ENCODE measurements around the gene EPHB2. TPM values are rescaled to one million over a fixed set of nuclear protein-coding genes. Genes with fewer than 3 reads are reported as not detected.

Gene EPHB2
- total and polyA plus RNA-seq, 2 donors (not counting 3 experiments of a cell fraction or from before 2014, with no cell fraction given), result 50.8 to 69.1 TPM

- FAIRE-seq, result no peak
These were observed 18.7 kb downstream of the EPHB2 start for GRCh38 chr1:22729400-22729773.

More at GRCh38 chr1:22729400-22729773, 18.7 kb downstream of the EPHB2 start:
- Histone ChIP-seq H3K4me1 (ENCODE audit: control insufficient read depth, extremely low read depth, insufficient read depth, low read length) (no peaks in the 10 kb centered on the region), H3K79me2 (ENCODE audit: control insufficient read depth, insufficient read depth, low read length) (peaks cover 72% of the 10 kb centered on the region), H2AFZ (ENCODE audit: low read depth, low read length) (no peak overlapping the region), H3K27me3 (ENCODE audit: control insufficient read depth in 2 of 2, insufficient read depth in 2 of 2, low read length in 2 of 2) (no peaks in the 10 kb centered on the region), H3K27ac (ENCODE audit: insufficient read depth, low read depth, low read length) (no peak overlapping the region), H3K36me3 (ENCODE audit: control insufficient read depth in 2 of 2, extremely low read depth in 1 of 2, insufficient read depth in 2 of 2, low read length in 2 of 2) (no peaks in the 10 kb centered on the region), H3K4me3 (replicated peaks in 1 of 3; ENCODE audit: insufficient read depth in 1 of 3, low read depth in 1 of 3, low read length in 3 of 3) (no peak overlapping the region), H3K9me1 (replicated peaks; ENCODE audit: control insufficient read depth, extremely low read depth, insufficient read depth, low read length) (no peaks in the 10 kb centered on the region), H3K9me3 (replicated peaks; ENCODE audit: control insufficient read depth, insufficient read depth, low read length) (no peaks in the 10 kb centered on the region), H4K20me1 (replicated peaks; ENCODE audit: control insufficient read depth, extremely low read depth, insufficient read depth, low read length) (no peaks in the 10 kb centered on the region), H3K9ac (replicated peaks; ENCODE audit: extremely low read depth, insufficient read depth, low read length) (no peak overlapping the region), H3K4me2 (ENCODE audit: insufficient read depth, low read length) (no peak overlapping the region)
- dilution Hi-C loops (cut with MboI; ENCODE audit: extremely low pct_ligation_motif_present, low sequenced_read_pairs), result no loop called here
- ChIA-PET CTCF (interaction anchor here (0.7 kb wide), 1 partner anchor 17 kb away, joined by 3 read pairs; no protein-coding TSS in a partner anchor), POLR2A (no interaction called here)
- DNase-seq (ENCODE audit: low read depth, low spot score), result no peak
- intact Hi-C loops (cut with micrococcal nuclease), result no loop called here
- BruUV-seq (replicated peaks), result no TSS peak
- TF ChIP-seq JUN (IDR thresholded peaks at IDR 0.05; ENCODE audit: borderline replicate concordance, insufficient read depth, insufficient read length, low read depth) (no peak), POLR2AphosphoS5 (IDR thresholded peaks at IDR 0.05; ENCODE audit: insufficient read depth, low read depth, low read length) (no peak), EZH2 (IDR thresholded peaks at IDR 0.05; ENCODE audit: borderline replicate concordance, low read depth, low read length, severe bottlenecking) (no peak), CTCF (IDR thresholded peaks at IDR 0.05; ENCODE audit: extremely low read depth in 1 of 2, insufficient read depth in 1 of 2, low read depth in 1 of 2, low read length in 2 of 2) (no peak), POLR2A (IDR thresholded peaks at IDR 0.05; ENCODE audit: low read depth, low read length) (no peak), GATA2 (IDR thresholded peaks at IDR 0.05; ENCODE audit: insufficient read depth, insufficient read length, low read depth, low read length) (no peak)
